ENCODE data around the gene USP37.
"Not testable (repeated sequence)": the region's sequence is repeated elsewhere in the genome, so short reads cannot be mapped to it uniquely, and the experiment has no call there.

The USP37 gene

DNA sequence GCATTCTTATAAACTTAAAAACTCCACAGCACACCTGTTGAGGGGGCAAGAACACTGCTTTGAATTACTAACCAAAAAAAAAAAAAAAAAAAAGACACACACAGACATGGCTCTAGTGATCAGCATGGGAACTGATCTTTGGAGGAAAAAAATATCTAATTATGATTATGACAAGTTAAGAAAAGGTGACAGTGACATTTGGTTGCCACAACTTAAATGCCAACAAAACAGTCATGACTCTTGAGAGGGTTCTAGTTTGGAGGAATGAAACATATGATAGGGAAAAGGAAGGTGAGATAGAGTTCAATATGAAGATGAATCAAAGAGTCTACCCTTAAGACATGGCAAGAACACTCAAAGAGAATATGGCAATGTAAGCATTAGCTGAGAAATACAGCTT, 20.6 kb downstream of the USP37 start:
- DNase-seq: no peak

DNA sequence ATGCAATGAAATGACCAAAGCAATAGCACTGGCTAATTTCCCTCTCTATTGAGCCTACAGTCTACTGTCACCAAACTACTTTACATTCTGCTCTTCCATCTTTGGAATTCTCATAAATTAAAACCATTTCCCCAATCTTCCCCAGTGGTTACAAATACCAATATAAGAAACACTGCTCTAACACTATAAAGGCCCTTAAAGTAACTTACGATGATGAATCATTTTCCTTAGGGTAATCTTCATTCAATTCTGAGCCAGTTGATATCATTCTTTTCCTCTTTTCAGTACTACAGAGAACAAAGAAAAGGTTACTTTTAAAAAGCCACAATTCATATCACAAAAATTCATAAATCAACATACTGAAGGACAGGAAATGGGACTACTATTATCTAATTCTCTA, 22.1 kb downstream of the USP37 start:
- no peak for DNase-seq

DNA sequence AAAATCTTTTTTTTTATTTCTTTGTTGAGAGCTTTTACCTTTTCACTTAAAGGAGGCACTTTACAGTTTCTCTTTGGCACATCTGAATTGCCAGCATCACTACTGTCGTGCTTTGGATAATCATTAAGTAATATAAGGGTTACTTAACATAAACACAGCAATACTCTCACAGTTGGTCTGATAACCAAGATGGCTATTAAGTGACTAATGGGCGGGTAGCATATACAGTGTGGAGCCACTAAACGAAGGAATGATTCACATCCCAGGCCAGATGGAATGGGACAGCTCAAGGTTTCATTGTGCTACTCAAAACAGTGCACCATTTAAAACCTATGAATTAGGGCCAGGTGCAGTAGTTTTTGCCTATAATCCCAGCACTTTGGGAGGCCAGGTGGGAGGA, 28.1 kb downstream of the USP37 start:
- no peak for DNase-seq

DNA sequence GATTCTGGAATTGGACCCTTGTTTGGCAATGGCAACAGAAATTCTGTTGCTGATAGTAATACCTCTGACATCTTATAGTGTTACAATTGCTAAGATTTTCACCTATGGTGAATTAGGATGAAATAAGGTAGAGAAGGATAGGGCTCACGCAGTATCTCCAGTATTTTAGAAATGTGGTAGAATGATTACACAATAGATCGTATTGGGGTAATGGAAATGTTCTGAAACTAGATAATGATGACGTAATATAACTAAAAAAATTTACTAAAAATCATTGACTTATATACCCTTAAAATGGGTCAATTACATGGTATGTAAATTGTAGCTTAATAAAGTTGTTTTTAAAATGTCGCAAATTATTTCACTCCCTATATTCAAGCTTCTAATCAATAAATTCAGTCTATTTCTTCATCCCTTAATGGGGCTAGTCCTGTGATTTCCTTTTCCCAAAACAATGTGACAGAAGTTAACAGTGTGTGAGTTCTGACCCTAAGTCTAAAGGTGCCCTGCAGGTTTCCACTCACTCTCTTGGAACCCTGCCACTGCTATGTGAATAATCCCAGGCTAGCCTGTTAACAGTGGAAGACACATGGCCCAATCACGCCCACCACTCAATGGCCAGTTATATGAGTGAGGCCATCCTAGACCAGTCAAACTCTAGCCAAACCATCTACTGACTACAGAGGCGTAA, 31.2 kb downstream of the USP37 start:
- DNase-seq: no peak

DNA sequence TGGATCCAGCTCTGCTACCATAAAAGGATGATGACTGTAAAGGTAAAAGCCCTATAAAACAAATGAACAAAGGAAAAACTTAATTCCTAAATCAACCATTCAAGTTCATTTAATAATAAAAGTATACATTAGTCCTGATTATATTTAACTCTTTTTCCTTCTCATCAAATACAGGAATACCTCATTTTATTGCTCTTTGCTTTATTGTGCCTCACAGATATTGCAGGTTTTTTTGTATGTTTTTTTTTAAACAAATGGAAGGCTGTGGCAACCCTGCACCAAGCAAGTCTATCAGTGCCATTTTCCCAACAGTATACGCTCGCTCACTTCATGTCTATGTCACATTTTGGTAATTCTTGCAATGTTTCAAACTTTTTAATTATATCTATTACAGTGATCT, 38.2 kb downstream of the USP37 start:
- DNase-seq: no peak

DNA sequence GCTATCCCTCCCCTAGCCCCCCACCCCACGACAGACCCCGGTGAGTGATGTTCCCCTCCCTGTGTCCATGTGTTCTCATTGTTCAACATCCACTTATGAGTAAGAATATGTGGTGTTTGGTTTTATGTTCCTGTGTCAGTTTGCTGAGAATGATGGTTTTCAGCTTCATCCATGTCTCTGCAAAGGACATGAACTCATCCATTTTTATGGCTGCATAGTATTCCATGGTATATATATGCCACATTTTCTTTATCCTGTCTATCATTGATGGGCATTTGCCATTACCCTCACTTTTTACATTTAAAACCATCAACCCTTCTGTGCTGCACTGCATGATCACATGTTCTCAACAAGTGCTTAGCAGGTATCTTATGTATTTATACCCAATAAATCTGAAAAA, 39.7 kb downstream of the USP37 start:
- DNase-seq: not testable (repeated sequence)

DNA sequence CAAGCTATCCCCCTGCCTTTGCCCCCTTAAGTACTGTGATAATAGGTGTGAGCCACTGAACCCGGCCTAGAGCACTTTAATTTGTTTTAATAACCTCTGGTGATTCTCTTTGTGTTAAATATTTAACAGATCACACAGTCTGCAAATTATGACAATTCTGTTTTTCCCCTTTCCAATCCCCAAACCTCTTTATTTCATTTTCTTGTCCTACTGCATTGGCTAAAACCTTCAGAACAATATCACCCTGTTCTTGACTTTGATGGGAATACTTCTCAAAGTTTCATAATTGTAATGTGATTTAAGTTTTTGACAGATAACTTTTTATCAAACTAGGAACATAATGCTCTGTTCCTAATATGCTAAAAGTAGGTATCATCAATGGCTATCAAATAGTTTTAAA, 44.5 kb downstream of the USP37 start:
- no peak for DNase-seq

DNA sequence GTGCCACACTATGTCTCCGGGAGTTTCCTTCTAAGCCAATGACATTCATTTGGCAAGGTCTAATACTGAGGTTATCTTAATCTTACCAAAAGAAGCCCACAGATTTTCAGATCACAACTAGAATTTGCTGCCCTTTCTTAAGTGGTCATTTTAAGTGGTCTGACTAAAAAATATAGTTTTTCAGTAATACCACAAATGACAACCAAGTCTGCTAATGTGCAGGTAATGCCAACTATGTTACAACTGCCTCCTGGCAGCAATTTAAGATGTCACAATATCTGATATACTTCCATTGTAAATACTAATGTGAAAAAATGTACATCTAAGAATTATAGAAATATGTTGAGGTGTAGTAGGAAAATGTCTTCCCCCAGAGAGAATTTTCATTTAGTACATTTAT, 49.3 kb downstream of the USP37 start:
- no peak for DNase-seq

DNA sequence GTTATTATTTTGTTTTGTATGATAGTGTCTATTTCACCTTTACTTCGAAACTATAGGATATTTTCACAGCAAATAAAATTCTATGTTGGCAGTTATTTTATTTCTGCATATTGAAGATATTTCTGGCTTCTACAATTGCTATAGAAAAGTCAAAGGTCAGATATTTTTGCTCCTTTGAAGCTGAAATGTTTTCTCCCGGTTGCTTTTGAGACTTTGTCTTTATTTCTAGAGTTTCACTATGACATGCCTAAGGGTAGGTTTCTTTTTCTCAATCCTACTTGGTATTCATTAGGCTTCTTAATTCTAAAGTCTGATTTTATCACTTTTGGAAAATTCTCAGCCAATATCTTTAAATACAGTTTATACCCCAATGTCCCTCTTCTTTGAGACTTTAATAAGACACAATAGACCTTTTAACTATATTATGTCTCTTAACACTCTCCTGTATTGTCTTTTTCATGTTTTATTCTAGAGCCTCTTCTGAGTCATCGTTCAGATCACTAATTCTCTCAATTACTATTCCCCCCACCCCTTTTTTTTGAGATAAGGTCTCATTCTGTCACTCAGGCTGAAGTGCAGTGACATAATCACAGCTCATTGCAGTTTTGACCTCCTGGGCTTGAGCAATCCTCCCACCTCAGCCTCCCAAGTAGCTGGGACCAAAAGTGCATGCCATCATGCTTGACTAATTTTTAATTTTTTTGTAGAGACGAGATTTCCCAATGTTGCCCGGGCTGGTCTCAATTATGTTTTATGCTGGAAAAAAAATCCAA, 50.5 kb downstream of the USP37 start:
- peak; percentile 6 for DNase-seq

DNA sequence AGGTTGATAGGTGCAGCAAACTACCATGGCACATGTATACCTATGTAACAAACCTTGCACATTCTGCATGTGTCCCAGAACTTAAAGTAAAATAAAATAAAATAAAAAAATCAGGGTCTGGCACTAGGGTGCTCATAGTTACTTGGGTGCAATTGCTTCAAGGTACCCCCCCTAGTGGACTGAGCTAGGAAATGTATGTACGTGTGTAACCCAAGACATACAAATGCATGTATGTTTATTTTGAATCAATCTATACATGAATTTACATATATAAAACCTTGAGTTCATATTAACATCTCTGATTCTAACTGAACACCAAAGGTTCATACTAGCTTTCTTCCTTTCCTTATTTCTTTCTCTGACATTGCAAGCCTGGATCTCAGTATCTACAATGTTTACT, 51.5 kb downstream of the USP37 start:
- peak; percentile 3 for DNase-seq

DNA sequence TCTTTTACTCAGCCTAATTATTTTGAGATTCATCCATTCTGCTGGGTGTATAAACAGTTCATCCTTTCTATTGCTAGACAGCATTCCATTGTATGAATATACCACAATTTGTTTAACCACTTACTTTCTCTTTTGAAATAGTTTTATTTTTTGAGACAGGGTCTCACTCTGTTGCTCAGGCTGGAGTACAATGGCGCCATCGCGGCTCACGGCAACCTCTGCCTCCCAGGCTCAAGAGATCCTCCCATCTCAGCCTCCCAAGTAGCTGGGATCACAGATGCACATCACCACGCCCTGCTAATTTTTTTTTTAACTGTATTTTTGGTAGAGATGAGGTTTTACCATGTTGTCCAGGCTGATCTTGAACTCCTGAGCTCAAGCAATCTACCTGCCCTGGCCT, 54.5 kb downstream of the USP37 start:
- DNase-seq: no peak

DNA sequence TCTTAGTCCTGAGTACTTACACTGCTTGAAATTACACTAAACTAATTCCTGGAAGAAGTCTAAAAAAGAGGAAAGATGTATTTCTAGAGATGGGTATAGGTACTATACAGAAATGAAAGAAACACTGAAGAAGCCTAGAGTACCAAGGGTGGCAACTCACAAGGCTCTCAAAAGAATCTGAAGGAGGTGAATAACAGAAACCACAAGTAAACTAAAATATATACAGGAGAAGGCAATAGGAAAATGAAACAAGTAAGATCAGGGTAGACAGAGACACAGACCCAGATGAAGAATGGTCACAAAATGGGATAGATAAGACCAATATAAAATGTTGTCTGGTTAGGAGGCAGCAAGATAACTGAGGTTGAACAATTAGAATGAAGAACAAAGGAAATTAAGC, 59.9 kb downstream of the USP37 start:
- no peak for DNase-seq

DNA sequence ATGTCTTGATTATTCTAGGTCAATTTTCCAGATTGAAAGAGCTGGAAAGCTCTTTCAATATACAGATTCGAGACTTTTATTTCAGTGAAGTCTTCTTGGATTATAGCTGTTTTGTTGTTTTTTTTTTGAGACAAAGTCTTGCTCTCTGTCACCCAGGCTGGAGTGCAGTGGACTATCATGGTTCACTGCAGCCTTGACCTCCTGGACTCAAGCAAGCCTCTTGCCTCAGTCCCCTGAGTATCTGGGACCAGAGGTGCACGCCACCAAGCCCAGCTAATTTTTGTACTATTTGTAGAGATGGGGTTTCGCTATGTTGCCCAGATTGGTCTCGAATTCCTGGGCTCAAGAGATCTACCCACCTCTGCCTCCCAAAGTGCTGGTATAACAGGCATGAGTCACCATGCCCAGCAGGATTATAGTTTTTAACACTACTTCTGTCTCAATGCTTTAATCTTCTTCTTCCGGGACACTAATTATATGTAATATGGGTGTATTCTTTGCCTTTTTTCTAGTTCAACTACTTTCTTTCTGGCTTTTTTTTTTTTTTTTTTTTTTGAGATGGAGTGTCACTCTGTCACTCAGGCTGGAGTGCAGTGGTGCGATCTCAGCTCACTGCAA, 62.3 kb downstream of the USP37 start:
- no peak for DNase-seq

DNA sequence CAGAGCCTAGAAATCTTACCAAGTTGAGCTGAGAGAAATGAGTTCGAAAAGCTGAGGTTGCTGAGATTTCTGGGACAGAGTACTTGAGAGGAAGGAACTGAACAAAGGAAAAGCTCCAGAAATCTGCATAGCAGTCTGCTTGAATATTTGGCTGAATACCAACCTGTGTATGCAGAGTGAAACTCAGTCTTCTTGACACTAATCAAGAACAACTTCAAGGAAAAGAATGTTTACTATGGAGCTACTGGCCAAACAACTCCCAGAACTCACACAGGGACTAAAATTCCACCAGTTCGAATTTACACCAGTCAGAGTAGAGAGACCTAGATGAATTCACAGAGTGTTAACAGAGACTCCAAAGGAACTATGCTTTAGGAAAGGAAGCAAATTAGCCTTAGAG, 66.5 kb downstream of the USP37 start:
- peak; percentile 32 for DNase-seq

DNA sequence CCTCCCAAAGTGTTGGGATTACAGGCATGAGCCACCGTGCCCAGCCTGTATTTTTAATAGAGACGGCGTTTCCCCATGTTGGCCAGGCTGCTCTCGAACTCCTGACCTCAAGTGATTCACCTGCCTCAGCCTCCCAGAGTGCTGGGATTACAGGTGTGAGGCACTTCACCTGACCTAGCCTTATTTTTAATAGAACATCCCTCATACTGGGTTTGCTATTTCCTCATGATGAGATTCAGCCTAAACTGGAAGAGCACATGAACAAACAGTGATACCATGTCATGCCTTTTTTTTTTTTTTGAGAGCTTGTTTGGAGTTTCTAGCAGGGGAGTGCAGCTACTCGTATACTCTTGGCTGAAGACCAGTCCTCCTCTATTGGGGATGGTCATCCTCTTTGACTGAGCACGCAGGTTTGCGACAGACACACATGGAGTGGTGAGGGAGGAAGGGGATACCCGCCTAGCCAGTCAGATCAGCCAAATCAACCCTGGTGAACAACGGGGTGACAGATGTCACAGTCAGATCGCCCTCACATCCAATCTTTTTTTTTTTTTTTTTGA, 67.6 kb downstream of the USP37 start:
- no peak for DNase-seq

DNA sequence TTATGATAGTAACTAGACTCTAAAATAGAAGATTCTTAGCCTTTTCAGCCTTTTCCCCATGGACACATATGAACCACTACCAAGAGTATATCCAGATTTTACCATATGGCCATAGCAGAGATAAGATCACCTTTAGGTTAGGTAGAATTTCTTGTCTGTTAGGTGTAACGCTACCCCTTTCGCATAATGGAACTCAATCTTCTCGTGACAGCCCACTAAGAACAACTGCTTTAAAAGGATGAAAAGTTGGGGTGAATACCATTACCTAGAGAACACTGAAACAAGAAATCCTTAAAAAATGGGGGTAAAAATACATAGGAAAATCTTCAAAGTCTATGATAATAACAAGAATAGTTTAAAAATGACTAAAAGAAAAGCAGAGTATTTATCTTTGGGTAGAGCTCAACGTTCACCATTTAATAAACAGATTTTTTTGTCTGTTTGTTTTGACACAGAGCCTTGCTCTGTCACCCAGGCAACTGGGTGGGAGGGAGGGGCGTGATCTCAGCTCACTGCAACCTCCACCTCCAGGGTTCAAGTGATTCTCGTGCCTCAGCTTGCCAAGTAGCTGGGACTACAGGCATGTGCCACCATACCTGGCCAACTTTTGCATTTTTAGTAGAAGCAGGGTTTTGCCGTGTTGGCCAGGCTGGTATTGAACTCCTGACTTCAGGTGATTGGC, 82.0 kb downstream of the USP37 start:
- no peak for DNase-seq

DNA sequence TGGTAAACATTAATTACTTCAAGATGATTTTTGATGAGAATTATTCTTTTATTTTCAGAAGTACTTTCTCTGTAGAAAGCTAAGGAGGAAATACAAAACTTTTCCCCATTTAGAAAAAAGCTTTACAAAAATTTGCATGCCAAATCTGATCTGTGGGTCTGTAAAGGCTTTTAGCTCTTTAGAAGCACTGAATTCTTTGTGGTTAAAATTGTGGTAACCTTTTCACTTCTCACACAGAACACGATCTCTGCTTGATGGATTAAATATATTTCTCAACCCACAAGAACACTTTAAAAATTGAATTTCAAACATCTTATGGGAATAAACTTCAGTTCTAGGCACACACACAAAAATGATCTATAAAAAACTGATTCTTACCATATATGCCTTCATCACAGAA, 85.5 kb downstream of the USP37 start:
- DNase-seq: no peak

DNA sequence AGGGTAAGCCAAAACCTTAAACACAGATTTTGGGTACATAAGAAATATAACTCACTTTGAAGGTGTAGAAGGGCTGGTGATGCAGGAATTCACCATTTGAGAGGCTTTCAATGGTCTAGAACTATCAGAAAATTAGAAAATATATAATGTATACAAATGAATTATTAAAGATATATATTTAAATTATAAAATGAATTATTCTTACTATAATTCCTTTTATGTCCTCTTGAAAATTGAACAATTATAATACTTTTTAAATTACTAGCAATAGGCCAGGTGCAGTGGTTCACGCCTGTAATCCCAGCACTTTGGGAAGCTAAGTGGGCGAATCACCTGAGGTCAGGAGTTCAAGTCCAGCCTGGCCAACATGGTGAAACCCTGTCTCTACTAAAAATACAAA, 88.6 kb downstream of the USP37 start:
- no peak for DNase-seq

DNA sequence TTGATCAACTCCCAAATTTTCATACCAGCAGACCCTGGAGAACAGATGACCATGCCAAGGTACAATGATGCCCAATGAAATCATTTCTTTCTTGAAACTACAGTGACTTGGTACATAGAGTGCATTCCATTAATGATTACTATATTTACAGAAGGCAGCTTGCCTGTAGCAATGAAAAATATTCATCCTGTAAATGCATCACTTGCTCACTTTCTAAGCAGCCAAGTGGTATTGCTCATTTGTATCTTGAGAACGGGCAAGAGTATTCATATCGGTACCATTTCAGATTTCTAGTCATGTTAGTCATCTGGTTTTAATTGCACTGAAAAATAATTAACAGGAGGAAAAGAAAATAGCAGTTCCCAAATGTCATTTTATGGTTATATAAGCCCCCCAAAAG, 89.6 kb downstream of the USP37 start:
- no peak for DNase-seq

DNA sequence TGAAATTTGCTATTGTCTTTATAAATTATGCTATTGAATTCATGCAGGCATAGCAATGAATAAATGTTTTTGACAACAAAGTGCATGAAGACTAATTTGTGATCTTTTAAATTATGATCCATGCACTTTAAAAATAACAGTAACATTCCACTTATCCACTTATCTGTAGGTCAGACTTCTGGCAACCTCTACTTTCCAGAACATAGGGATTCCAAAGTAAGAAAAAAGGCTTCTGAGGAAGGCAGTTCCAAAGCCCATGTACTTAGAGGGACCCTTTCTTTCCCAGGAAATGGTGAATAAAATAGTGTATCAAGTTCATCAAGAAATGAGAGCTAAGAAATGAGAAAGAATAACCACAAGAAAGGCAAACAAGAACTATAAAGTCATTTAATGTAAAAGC, 90.9 kb downstream of the USP37 start:
- no peak for DNase-seq

DNA sequence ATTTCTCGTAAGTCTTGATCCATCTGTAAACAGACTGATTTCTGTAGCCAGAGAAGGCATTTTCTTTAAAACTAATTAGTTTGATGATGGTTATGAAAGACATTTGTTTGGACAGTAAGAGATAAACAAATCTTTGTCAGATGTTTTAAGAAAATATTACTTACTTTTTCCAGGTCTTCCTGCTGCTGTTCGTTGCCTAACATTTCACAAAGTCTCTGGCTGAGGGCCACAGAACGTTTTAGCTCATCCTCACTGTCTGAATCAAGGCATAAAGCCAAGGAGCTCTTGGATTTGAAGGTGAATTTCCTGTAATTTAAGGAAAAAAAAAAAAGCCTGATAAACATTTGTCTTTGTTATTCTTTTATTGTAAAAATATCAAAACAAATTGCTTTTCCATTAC, 91.5 kb downstream of the USP37 start:
- no peak for DNase-seq

DNA sequence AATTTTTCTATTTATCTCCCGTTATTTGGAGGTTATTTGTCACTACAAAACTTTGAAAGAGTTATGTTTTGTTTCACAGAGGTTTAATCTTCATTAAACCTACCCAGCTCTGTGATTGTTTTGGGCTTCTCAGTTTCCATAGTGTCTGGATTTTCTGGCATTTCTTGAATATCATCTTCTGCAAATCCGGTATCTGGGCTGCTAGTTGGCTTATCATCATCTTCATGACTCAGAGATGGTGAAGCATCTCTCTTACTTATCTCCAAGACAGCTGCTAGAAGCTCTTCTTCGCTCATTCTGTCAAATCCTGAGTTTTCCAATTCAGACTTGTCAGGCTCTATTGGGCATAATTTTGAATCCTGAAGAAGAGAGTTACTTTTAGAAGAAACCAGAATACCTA, 93.6 kb downstream of the USP37 start:
- no peak for DNase-seq

DNA sequence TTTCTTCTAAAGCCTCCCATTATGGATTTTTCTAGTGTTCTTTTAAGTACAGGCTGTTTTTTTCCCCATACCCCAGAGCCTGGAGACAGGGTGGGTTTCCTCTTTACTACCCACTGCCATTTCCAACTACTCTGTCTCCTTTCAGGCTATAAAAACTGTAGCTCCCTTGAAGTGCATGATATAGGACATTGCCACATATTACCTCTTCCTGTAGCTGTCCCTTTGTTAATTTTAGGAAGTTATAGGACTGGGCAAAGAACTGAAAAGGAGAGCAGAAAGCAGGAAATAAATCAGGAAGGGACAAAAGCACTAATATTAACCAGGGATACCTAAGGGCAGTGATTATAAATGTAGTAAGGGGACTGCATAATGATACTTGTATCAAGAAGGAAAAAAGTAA, 95.2 kb downstream of the USP37 start:
- DNase-seq: no peak

DNA sequence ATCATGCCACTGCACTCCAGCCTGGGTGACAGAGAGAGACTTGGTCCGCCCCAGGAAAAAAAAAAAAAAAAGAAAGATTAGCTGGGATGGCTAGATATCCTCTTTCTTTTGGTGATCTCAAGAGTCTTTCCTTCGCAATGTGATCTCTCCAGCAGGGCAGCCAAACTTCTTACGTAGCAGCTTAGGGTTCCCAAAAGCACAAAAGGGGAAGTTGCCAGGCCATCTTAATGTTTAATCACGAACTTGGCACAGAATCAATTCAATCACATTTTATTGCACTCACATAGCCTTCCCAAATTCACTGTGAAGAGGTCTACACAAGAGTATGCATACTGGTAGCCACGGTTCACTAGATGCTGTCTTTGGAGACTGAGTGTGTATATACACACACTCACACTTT, 96.2 kb downstream of the USP37 start:
- no peak for DNase-seq

All from fibroblast of skin of right quadriceps (primary cell).